ENCODE results near the gene MCOLN1.
"Not testable (repeated sequence)": the region's sequence is repeated elsewhere in the genome, so short reads cannot be mapped to it uniquely, and the experiment has no call there.

MCOLN1 gene

DNA sequence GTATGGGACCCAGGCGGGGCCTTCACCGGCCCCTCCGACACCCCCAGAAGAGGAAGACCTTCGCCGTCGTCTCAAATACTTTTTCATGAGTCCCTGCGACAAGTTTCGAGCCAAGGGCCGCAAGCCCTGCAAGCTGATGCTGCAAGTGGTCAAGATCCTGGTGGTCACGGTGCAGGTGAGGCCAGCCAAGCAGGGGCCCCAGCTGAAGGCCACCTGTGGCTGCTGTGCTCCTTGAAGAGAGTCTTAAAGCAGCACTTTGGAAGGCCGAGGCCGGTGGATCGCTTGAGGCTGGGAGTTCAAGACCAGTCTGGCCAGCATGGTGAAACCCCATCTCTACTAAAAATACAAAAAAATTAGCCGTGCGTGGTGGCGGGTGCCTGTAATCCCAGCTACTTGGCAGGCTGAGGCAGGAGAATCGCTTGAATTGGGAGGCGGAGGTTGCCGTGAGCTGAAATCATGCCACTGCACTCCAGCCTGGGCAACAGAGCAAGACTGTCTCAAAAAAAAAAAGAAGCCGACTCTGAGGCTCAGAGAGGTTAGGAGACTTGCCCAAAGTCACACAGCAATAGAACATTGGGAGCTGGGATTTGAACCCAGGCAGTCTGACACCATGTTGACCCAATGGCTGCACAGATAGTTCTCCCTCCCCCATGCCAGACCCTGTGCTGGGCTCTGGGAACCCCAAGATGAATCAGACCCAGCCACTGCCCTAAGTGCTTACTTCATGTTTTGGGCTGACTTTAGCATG, 2.7 kb downstream of the MCOLN1 start:
- no peak for DNase-seq (ENCODE audit: low read depth)

DNA sequence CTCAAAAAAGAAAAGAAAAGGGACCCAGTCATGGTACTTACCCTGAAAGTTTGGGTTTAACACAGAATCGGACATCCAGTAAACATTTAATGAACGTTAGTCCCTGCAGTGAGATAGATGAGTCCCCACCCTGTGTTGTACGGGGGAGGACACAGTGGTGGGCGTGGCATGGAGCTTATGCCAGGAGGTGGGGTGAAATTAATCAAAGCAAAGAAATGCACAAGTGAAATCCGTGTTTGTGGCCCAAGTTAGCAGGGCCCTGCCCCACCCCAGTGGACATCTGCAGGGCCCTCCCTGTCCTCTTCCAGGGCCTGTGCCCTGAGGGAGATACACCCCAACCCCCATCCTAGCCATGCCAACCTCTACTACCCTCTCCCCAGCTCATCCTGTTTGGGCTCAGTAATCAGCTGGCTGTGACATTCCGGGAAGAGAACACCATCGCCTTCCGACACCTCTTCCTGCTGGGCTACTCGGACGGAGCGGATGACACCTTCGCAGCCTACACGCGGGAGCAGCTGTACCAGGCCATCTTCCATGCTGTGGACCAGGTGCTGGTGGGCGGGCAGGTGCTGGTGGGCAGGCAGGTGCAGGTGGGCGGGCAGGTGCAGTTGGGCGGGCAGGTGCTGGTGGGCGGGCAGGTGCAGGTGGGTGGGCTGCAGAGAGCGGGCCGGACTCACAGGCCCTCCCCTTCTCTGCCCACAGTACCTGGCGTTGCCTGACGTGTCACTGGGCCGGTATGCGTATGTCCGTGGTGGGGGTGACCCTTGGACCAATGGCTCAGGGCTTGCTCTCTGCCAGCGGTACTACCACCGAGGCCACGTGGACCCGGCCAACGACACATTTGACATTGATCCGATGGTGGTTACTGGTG, 3.9 kb downstream of the MCOLN1 start:
- no peak for DNase-seq (ENCODE audit: low read depth)

DNA sequence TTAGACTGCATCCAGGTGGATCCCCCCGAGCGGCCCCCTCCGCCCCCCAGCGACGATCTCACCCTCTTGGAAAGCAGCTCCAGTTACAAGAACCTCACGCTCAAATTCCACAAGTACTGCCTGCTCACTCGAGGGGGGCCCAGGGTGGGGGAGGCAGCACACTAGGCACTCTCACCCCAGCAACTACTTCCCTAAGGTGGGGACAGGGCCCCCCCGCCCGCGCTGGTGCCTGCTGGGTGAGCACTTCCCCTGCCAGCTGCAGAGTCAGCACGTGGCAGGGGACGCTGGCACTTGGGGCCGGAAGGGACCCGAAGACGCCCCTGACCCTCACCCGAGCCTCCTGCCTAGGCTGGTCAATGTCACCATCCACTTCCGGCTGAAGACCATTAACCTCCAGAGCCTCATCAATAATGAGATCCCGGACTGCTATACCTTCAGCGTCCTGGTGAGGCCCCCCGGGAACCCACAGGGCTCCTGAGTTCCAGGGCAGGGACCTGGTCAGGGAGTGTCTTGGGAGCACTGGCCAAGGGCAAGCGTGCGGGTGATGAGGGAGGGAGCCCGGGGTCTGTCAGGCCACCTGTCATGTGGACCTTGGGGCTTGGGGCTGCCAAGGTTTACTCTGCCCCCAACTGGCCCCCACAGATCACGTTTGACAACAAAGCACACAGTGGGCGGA, 5.2 kb downstream of the MCOLN1 start:
- DNase-seq (ENCODE audit: low read depth), result no peak

DNA sequence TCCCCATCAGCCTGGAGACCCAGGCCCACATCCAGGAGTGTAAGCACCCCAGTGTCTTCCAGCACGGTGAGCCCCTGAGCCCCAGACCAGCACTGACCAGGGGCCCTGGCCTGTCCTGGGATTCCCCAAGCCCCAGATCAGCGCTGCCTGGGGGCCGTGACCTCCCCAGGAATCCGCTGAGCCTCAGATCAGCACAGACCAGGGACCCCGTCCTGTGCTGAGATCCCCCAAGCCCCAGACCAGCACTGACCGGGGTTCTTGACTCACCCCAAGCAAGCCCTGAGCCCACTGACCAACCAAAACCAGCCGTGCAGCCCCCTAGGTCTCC, 5.7 kb downstream of the MCOLN1 start:
- DNase-seq (ENCODE audit: low read depth), result no peak

DNA sequence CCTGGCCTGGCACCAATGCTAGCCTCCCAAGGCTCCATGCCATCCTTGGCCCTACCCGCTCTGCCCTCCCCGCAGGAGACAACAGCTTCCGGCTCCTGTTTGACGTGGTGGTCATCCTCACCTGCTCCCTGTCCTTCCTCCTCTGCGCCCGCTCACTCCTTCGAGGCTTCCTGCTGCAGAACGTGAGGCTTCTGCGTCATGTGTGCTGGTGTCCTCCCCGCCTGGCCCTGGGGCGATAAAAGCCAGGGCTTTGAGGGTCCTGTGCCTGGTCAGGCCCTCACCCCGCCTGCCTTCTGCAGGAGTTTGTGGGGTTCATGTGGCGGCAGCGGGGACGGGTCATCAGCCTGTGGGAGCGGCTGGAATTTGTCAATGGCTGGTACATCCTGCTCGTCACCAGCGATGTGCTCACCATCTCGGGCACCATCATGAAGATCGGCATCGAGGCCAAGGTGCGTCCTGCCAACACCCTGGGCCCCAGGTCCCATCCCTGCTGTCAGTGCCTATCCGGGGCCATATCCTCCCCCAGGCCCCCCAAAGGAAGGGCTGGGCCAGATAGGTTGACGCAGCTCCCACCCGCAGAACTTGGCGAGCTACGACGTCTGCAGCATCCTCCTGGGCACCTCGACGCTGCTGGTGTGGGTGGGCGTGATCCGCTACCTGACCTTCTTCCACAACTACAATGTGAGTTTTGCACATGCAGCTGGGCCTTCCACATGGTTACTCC, 6.3 kb downstream of the MCOLN1 start:
- no peak for DNase-seq (ENCODE audit: low read depth)

DNA sequence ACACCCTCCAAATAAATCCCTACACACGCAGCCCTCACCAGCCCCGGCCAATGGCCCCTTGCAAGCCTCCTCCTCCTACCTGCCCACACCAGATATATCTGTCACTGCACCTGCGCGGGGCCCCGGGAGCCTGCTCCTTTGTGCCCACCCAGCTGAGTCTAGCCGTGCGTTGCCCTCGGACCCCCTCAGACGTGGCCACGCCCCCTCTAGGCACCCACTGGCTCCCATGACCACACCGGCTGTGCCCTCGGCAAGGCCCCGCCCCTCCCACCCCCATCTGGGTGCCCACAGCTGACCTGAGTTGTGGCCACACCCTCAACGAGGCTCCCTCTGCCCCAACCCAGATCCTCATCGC, 6.8 kb downstream of the MCOLN1 start:
- DNase-seq (ENCODE audit: low read depth), result no peak

DNA sequence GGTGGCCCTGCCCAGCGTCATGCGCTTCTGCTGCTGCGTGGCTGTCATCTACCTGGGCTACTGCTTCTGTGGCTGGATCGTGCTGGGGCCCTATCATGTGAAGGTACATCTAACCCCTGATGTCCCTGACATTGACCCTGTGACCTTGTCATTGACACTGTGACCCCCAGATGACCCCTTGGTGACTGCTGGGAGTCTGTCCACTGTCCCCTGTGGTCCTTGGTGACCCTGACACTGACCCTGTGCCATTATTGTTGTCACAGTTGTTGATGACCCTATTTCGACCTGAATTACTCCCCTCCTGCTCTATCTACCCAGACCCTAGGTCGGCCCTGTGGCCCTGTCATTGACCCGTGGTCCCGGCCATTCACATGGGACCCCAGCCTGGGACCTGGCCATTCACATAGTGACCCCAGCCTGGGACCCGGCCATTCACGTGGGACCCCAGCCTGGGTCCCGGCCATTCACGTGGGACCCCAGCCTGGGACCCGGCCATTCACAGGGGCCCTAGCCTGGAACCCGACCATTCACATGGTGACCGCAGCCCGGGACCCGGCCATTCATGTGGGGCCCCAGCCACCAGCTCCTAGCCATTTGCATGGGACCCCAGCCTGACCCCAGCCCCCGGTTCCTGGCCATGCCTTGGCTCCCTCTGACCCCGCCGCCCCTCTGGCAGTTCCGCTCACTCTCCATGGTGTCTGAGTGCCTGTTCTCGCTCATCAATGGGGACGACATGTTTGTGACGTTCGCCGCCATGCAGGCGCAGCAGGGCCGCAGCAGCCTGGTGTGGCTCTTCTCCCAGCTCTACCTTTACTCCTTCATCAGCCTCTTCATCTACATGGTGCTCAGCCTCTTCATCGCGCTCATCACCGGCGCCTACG, 7.4 kb downstream of the MCOLN1 start:
- no peak for DNase-seq (ENCODE audit: low read depth)

DNA sequence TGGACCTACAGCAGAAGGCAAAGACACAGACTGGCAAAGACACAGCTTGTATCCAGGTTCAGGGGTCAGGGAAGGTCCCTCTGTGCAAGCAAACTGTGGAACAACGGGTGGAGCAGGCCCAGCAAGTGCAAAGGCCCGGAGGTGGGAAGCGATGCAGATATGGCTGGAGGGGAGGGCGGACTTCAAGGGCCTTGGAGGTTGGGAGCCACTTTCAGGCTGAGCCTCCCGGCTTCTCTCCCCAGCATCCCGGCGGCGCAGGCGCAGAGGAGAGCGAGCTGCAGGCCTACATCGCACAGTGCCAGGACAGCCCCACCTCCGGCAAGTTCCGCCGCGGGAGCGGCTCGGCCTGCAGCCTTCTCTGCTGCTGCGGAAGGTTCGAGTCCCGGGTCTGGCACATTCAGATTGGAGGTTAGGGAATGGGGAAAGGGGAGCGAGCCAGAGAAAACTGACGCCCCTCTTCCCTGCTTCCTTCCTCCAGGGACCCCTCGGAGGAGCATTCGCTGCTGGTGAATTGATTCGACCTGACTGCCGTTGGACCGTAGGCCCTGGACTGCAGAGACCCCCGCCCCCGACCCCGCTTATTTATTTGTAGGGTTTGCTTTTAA, 11.0 kb downstream of the MCOLN1 start:
- no peak for DNase-seq (ENCODE audit: low read depth)

DNA sequence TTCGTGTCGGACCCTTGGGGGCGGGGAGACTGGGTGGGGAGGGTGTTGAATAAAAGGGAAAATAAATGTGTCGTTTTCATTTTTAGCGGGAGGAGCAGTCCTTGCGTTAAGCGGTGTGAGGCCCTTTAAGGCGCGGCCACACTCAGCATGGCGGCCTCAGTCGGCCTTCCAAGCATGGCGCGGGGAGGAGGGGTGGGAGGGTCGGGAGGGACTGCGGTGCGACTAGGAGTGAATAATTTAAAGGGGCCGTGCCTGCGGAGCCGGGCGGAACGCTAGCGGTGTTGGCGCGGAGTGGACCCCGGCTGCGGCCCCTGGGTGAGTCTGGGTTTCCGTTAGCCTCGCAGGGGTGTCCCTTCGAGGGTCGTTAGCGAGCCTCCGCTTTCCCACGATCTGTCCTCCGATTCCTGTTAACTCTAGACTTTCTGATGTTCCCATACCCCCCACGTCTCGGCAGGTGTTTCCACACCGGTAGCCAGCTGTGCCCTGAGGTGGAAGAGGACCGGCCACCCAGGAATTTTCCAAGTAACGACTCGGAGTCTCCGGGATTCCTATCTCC, 11.6 kb downstream of the MCOLN1 start:
- DNase-seq (ENCODE audit: low read depth), result peak; percentile 60

DNA sequence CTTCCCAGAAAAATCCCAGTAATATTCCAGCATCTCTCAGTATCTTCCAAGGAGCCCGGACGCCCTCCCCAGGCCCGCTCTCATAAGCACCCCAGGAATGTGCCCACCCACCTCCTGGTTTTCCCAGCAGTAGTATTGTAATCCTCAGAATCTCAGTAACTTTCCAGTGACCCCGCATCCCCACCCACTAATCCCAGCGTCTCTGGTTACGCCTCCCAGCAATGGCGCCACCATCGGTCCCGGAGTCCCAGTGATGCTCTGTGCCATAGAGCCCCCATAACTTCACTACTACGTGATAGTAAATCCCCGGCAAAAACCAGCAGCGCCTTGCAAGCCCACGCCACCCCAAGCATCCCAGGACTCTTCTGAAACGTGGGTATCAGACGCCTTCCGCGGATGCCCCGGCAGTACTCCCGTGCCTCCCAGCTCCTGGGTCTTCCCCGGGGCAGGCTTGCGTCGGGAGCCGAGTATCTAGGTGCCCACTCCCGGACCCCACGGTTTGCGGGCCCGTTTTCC, 12.2 kb downstream of the MCOLN1 start:
- peak; percentile 70 for DNase-seq (ENCODE audit: low read depth)

DNA sequence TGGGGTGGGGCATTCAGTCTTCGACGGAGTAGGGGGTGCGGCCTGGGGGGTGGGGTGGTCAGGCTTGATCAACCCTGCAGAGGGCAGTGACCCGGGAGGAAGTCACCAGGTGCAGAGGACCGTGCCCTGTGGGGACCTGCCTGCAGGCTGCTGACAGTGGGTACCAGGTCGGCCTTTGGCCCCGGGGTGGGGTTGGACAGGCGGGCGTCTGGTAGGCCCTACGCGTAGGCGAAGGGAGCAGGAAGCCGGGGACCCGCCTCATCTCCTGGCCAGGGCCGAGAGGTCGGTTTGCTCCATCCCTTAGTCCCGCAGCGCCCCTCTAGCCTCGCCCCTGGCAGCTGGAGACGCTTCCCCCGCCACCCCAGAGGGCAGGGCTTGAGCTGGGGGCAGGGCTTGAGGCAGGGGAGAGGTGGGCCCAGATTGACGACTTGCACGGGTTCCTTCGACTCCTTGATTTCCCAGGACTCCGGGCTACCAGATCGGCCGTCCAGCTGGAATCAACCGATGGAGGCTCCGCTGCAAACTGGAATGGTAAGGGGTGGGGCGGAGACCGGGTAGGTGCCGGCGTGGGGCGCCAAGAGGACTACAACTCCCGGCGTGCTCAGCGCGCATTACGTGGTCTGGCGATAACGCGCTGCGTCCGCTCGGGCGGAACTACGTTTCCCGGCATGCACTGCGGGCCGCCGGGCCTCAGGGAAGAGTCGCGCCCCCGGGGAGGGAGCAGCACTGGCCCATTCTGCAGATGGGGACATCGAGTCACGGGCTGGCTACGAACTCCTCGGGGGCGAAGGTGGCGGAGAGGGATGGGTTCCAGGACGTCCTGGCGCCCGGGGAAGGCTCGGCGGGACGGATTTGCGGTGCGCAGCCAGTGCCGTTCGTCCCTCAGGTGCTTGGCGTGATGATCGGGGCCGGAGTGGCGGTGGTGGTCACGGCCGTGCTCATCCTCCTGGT, 12.9 kb downstream of the MCOLN1 start, which contains the start of gene PNPLA6:
Gene PNPLA6 (plus strand): TSS at position 671 of the 951 bp plus-strand sequence. CDS start 72 bp downstream, at position 743.
- peak; percentile 81 for DNase-seq (ENCODE audit: low read depth)

DNA sequence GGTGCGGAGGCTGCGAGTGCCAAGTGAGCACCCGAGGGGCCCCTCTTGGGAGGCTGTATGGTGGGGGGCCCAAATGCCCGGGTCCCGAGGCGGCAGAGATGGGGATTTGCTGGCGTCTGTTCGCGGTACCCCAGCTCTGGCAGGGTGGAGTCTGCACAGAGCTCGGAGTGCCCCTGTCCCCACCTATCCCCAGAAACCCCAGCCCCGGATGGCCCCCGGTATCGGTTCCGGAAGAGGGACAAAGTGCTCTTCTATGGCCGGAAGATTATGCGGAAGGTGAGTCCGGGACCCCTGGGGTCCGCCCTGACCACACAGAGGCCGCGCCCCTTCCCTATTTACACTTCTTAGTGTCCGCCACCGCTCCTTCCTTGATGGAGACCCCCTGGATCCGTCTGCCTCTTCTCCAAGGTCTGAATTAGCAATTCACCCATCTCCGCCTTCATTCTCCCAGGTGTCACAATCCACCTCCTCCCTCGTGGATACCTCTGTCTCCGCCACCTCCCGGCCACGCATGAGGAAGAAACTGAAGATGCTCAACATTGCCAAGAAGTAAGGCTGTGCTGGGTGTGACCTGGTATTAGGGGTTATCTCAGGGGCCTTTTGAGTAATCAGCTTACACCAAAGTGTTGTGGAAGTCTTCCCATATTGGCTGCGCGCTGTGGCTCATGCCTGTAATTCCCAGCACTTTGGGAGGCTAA, 13.7 kb downstream of the MCOLN1 start:
- DNase-seq (ENCODE audit: low read depth), result no peak

DNA sequence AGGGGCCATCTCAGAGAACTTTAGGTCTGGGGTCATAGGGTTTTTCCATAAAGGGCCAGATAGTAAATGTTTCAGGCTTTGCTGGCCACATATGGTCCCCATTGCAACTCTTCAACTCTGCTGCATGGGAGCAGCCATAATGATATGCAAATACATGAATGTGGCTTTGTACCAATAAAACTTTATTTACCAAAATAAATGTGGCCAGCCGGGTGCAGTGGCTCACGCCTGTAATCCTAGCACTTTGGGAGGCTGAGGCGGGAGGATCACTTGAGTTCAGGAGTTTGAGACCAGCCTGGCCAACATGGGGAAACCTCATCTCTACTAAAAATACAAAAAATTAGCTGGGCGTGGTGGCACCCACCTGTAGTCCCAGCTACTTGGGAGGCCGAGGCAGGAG, 16.6 kb downstream of the MCOLN1 start:
- DNase-seq (ENCODE audit: low read depth), result not testable (repeated sequence)

DNA sequence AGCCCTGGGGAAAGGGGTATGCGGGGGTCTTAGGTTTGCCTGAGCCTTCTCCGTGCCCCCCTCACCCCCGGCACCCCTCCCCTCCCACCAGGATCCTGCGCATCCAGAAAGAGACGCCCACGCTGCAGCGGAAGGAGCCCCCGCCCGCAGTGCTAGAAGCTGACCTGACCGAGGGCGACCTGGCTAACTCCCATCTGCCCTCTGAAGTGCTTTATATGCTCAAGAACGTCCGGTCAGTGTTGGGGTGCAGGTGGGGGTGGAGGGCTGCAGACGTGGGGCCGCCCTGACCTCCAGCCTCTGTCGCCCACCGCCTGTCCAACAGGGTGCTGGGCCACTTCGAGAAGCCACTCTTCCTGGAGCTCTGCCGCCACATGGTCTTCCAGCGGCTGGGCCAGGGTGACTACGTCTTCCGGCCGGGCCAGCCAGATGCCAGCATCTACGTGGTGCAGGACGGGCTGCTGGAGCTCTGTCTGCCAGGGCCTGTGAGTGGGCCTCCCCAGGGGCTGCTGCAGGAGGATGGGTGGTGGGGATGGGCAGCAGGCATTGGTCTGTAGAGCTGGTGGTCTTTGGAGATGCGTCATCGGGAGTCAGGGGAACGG, 17.5 kb downstream of the MCOLN1 start:
- DNase-seq (ENCODE audit: low read depth), result no peak

DNA sequence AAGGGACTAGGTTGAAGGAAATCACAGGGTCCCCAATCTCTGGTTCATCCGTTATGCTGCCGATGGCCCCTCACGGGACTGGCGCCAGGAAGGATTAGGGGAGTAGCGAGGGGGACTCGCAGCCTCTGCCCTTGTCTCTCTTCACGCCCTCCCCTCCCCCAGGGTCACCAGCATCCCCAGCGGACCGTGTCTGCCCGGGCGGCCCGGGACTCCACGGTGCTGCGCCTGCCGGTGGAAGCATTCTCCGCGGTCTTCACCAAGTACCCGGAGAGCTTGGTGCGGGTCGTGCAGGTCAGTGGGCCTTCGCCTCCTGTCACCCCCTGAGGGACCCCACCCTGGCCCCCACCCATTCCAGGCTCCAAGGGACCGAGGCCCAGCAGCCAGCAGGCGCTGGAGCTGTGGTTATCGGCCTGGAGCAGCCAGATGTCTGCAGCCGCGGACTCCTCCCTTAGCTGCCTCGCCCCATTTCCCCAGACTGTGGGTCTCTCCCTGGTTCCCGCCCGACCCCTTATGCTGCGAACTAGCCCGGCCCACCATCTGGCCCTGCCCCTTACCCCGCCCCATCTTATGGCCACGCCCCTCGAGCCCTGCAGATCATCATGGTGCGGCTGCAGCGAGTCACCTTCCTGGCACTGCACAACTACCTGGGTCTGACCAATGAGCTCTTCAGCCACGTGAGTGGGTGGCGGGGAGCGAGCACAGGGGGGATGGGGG, 18.5 kb downstream of the MCOLN1 start:
- no peak for DNase-seq (ENCODE audit: low read depth)

DNA sequence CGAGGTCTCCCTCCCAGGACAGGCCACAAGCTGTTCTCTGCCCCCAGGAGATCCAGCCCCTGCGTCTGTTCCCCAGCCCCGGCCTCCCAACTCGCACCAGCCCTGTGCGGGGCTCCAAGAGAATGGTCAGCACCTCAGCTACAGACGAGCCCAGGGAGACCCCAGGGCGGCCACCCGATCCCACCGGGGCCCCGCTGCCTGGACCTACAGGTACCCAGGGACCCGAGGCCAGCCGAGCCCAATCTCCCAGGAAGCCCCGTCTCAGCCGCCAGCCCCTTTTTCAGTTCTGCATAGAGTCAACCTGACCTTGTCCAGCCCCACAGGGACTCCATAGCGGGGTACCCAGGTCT, 19.0 kb downstream of the MCOLN1 start:
- no peak for DNase-seq (ENCODE audit: low read depth)

DNA sequence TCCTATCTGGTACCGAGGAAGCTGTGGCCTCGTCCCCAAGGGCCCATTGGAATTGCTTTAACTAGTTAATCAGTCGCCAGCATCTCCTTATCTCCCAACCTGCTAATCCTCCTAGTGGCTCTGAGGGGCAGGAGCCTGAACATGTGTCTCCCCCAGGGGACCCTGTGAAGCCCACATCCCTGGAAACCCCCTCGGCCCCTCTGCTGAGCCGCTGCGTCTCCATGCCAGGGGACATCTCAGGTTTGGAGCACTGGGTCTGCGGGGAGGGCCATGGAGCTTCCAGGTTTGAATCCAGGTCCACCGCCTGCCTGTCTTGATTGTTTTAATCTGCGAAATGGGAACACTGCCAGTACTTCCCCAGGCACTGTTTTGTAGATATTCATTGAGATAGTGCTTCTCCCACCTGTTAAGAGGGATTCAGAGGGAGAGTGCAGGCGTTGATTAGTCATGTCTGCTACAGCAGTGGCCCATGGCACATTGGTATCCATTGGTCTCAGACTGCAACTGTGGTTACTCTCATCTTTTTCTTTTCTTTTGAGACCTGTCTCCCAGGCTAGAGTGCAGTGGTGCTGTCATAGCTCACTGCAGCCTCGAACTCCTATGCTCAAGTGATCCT, 19.5 kb downstream of the MCOLN1 start:
- DNase-seq (ENCODE audit: low read depth), result no peak
